GM19452 (cell line): ENCODE measurements around the gene PRKCQ.
"Not testable (repeated sequence)": the region's sequence is repeated elsewhere in the genome, so short reads cannot be mapped to it uniquely, and the experiment has no call there.

Experiments used
- ATAC-seq: cut with Tn5 transposase; IDR thresholded peaks from one replicate; pipeline ENCODE4 v1.9.1; 2021; ENCODE audit not compliant: unreplicated experiment

PRKCQ gene

GRCh38 chr10:6463366-6463765, 116.7 kb downstream of the PRKCQ start:
- ATAC-seq: no peak

- ATAC-seq: no peak
Observed at GRCh38 chr10:6461961-6462360, 118.1 kb downstream of the PRKCQ start.

DNA sequence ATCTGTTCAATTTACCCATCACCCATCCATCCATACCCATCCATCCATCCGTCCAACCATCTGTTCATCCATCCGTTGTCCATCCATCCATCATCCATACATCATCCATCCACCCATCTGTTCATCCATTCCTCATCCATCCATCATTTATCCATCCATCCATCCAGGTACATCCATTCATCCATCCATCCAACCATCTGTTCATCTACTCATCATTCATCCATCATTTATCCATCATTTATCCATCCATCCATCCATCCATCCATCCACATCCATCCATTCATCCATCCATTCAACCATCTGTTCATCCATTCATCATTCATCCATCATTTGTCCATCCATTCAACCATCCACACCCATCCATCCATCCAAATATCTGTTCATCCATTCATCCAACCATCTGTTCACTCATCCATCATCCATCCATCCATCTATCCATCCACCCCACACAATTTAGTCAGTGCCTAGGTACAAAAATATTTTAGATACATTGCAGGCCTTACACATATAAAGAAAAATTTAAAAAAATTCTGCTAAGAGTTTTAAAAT, 119.1 kb downstream of the PRKCQ start:
- no peak for ATAC-seq

DNA sequence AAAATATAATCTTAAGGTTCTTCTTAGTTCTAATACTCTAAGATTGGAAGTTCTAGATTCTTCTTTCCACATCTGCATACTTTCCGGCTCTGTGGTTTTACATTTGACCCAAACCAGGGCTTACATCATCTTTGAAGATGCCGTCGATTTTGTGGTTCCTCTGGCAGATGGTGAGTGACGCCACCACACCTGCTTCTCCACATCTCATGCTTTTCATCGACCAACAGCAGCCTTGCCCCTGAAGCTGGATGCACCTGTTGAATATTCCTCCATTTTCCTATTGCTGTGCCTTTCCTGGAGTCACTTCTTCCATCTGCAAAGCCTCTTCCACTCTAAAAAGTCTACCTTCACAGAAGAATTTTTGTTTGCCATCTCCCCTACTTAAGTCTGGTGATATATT, 121.3 kb downstream of the PRKCQ start:
- no peak for ATAC-seq

- no peak for ATAC-seq
Observed at GRCh38 chr10:6457376-6457775, 122.7 kb downstream of the PRKCQ start.

DNA sequence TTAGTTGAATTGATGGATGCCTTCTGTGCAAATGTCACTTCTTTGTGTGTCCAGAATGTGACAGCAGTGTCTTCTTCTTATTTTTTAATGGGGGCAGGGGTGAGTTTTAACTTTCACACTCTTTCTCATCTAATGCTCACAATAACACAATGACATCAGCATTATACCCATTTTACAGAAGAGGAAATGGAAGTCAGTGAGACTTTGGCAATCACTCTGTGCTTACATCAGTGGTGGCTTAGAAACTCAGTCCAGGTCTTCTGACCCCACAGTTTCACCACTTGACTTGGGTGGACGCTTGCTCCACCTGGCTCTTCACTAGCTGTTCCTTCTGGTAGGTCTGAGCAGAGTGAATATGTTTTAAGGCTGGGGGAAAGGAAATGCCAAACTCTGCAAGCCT, 124.0 kb downstream of the PRKCQ start:
- ATAC-seq: no peak

DNA sequence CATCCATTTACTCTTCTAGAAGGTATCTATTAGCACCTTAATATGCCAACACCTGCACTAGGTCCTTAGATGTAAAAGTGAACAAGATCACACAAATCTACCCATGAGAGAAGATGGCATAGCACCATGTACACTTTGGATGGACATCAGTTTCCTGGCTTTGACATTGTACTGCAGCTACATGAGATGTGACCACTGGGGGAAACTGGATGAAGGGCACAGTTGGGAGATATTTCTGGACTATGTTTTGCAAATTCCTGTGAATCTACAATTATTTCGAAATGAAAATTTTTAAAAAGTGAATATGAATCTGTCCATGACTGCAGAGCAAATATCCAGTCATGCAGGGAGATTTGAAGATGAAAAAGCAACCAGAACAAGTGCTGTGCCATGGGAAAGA, 124.5 kb downstream of the PRKCQ start:
- ATAC-seq: no peak

DNA sequence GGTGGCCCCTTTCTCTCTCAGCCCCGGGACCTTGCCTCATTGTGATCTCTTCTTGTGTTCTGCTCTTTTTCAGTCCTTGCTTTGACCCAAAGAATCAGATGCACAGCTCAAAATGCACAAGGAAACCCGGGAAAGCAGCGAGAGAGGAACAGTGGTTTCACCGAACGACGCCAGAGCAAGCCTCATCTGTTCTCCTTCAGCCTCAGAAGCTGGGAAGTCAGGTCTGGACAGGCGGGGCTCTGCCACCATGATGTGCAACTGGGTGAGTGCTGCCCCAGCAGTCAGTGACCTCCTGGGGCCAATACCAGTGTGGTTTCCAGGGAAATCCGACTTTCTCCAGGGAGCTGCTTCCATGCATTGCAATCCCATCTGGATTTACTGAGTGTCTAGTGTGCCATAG, 133.4 kb downstream of the PRKCQ start:
- no peak for ATAC-seq

- ATAC-seq: no peak
Observed at GRCh38 chr10:6445671-6446316, 134.3 kb downstream of the PRKCQ start.

DNA sequence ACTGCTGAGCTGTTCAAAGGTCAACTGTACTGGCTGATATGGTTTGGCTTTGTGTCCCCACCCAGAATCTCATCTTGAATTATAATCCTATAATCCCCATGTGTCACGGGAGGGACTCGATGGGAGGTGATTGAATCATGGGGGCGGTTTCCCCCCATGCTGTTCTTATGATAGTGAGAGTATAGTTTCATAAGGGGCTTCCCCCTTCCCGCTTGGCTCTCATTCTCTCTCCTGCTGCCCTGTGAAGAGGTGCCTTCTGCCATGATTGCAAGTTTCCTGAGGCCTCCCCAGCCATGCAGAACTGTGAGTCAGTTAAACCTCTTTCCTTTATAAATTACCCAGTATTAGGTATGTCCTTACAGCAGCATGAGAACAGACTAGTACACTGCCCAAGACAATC, 140.2 kb downstream of the PRKCQ start:
- not testable (repeated sequence) for ATAC-seq

- no peak for ATAC-seq
Observed at GRCh38 chr10:6431861-6432260, 148.2 kb downstream of the PRKCQ start.

- ATAC-seq: no peak
Observed at GRCh38 chr10:6431186-6431585, 148.9 kb downstream of the PRKCQ start.

- ATAC-seq: no peak
Observed at GRCh38 chr10:6430423-6430980, 149.6 kb downstream of the PRKCQ start.

DNA sequence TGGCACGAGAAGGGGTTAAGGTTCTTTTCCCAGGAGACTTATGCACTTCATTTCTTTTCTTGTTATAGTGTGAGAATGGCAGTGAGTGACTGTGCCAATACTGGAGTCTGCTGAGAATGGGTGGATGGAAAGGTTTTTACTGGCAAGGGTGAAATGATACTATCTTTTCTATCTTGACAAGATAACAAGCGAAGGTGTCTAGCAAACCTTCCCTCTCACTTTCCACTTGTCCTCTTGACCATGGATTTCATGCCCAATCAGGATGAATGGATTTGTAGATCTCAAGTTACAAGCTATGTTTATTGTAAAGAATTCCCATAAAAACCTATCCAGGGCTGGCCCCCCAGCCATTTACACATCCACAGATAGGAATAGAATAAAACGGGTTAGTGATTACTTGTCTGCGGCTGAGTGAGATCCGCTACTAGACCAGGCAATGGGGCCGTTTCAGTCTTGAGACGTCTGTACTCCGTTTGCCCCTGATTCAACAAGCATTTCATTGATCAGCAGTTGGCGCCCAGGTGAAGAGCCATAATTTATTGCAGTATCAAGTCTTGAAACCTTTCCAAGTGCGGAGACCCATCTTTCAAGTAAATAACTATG, 152.6 kb downstream of the PRKCQ start:
- no peak for ATAC-seq

DNA sequence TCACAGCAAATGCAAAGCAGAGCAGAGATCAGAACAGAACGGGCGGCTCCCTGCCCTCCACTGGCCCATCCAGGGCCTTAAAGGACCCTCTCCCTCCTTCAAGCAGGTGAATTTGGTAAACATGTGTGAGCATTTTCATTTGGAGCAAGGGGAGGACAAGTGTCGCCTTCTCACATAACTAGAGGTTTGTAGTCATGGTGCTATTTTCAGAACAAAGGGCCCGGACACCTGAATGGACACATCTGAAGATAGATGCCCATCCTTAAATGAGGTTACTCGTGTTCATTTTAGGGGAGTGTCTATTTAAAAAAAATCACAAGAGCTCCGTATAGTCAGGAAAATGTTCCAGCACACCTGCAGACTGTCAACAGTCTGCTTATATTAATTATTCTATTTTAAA, 153.8 kb downstream of the PRKCQ start:
- ATAC-seq: no peak

DNA sequence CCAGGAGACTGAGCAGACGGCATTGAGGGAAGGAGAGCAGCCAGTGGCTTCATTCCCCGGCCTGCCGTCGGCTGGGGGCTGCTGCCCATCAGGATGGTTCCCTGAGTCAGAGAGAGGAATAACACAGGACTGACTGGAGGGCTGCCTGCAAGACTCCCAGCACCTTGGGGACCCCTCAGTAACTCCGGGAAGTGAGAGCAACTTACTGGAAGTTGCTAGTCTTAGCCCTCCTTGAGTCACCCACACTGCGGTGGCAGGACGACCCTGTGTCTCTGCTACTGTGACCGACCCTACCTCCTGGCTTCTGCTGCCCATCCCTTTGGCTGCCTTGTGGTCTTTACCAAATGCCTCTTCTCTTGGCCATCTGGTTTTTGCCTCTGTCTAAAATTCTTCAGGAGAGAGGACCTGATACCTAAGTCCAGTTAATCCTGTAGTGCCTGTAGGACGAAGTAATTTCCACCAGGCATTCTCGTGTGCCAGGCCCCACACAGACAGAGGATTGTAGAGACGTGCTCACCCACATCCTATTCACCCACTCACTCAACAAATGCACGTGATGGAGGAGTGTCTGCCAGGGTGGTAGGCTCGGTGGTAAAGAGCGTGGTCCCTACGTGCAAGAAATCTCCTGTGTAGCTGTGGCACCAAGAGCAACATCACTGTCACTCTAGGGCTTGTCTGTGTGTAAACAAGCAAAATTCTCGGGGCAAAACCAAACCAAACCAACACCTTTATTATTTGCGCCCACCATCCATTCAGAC, 156.5 kb downstream of the PRKCQ start:
- ATAC-seq: no peak

GRCh38 chr10:6423004-6423403, 157.1 kb downstream of the PRKCQ start:
- no peak for ATAC-seq

- no peak for ATAC-seq
Observed at GRCh38 chr10:6418613-6419216, 161.4 kb downstream of the PRKCQ start.

DNA sequence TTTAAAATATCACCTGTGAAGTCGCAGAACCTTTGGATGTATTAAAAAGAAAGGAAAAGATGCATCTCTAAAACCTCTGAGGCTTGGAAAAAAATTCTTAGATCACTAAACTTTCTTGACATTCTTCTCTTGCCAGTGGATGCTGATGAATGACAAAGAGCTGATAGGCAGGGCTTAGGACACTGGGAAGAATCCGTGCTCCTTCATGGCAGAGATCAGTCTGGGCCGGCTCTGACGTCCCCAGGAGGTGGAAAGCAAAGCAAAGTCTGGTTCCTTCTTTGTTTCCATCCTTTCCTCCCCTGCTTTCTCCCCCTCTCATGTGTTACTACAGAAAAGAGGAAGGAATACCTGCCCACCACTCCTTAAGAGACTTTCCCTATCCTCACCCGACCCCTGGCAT, 161.9 kb downstream of the PRKCQ start:
- ATAC-seq: no peak

GRCh38 chr10:6416892-6417512, 163.1 kb downstream of the PRKCQ start:
- ATAC-seq: no peak

DNA sequence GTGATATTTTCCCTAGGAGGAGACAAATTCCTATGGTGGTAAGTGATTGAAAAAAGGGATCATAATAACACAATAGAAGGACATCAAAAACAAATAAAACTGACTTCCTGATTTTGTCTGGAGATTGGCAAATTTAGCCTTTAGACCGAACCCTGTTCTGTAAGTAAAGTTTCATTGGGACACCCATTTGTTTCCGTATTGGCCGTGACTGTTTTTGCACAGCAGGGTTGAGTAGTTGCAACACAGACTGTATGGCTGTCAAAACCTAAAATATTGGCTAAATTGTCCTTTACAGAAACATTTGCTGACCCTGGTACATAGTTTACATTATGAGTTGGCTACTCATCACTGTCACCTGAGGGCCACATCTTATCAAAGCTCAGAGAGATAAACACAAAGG, 168.6 kb downstream of the PRKCQ start:
- no peak for ATAC-seq
